KOPT-K1 (cell line): Measurements from ENCODE around the gene RAB27A.

Source experiments
- H3K27ac ChIP-seq: fragments of 200-600 bp; sonication (generic); 2 replicates; pipeline ENCODE4 v1.5.1; 2016; ENCODE audit warnings: antibody characterized with exemption, mild to moderate bottlenecking, low read depth, low read length; ENCODE audit not compliant: poor library complexity, severe bottlenecking
- H3K36me3 ChIP-seq: fragments of 200-600 bp; sonication (generic); 2 replicates; pipeline ENCODE4 v1.5.1; 2017; ENCODE audit warnings: antibody characterized with exemption, mild to moderate bottlenecking, low read length, moderate library complexity; ENCODE audit not compliant: insufficient read depth
- H3K9me3 ChIP-seq: fragments of 200-600 bp; sonication (generic); 2 replicates; pipeline ENCODE4 v1.5.1; 2017; ENCODE audit warnings: antibody characterized with exemption, low read length, mild to moderate bottlenecking; ENCODE audit not compliant: insufficient read depth, poor library complexity, severe bottlenecking

RAB27A gene

GRCh38 chr15:55231455-55231854, 58.2 kb downstream of the RAB27A start:
- H3K36me3 ChIP-seq, result peaks cover 4% of the 10 kb centered on the region; the same call in 1 of the 2 replicates
- no peaks in the 10 kb centered on the region for H3K9me3 ChIP-seq
- H3K27ac ChIP-seq, result no peak overlapping the region

DNA sequence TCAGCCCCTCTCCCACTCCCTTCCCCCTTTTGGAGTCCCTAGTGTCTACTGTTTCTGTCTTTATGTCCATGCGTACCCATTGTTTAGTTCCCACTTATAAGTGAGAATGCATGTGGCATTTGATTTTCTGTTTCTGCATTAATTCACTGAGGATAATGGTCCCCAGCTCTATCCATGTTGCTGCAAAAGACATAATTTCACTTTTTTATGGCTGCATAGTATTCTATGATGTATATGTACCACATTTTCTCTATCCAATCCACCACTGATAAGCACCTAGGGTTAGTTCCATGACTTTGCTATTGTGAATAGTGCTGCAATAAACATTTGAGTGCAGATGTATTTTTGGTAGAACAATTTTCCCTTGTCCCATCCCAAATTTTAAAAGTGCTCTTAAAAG, 58.7 kb downstream of the RAB27A start:
- no peak overlapping the region for H3K27ac ChIP-seq

GRCh38 chr15:55230051-55230670, 59.5 kb downstream of the RAB27A start:
- Histone ChIP-seq H3K9me3 (no peaks in the 10 kb centered on the region), H3K36me3 (peaks cover 4% of the 10 kb centered on the region; the same call in 1 of the 2 replicates), H3K27ac (no peak overlapping the region)

More for the DNA sequence above, 58.7 kb downstream of the RAB27A start:
- no peaks in the 10 kb centered on the region for H3K9me3 ChIP-seq
- H3K36me3 ChIP-seq, result peaks cover 4% of the 10 kb centered on the region; the same call in 1 of the 2 replicates

DNA sequence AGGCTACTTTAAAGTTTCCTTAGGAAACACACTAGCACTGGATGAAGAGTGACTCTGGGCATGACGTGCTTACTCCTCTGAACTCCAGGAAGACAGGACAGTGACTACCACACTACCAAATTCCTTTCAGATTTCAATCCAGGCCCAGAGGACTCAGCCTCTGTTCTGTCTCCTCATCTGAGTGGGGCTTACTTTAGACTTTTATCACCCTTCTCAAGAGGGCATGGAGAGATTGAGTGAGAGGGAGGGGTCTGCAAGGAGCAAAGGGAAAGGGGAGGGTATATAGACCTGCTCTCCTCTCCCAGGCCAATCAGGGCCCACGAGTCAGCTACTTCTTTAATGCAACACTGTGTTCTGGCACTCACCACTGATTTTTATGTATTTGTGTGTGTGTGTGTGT, 63.5 kb downstream of the RAB27A start:
- H3K27ac ChIP-seq, result no peak overlapping the region
- no peaks in the 10 kb centered on the region for H3K9me3 ChIP-seq
- H3K36me3 ChIP-seq, result peaks cover 8% of the 10 kb centered on the region; the same call in 1 of the 2 replicates

GRCh38 chr15:55224892-55225291, 64.7 kb downstream of the RAB27A start:
- peaks cover 8% of the 10 kb centered on the region; the same call in 1 of the 2 replicates for H3K36me3 ChIP-seq
- H3K9me3 ChIP-seq, result no peaks in the 10 kb centered on the region
- H3K27ac ChIP-seq, result no peak overlapping the region

GRCh38 chr15:55222588-55222987, 67.0 kb downstream of the RAB27A start:
- Histone ChIP-seq H3K9me3 (no peaks in the 10 kb centered on the region), H3K27ac (no peak overlapping the region), H3K36me3 (0 out of 2 replicates have a peak, but pooled peaks cover 4% of the 10 kb centered on the region)

DNA sequence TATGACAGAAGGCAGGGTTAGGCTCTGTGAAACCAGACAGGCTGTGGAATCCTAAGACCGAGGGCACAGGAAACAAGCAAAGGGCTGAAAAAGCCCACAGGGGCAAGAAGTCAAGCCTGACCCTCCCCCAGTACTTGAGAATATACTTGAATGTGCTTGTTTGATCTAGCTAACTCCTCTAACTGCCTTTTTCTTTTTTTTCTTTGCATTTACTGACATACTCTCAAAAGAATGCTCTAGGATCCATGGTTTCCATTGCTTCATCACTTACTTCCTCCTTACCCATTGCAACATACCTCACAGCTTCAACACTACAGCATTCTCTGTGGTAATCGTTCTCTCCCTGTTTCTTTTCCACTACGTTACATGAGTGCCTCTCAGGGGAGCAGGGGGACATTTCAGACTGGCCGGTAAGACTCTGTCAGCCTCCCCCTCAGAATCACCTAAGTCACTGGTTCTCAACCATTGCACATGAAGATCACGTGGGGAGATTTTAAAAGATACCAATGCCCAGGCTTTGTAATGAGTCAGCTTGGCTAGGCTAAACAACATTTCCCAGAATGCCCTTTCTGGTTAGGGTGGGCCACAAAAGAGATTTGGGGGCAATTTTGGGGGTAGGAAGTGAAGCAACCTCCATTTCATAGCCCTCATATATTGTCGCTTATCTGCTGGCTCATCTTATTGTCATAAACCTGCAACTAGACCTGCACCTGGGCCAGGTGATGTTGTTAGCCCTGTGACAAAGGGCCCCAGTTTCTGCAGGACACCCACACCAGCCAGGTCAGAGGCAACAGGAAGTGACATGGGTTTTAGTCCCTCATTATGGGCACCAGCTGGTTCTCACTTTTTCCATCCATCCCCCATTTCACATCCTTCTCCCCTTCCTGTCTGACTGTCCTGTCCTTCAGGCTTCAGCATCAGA, 68.3 kb downstream of the RAB27A start:
- Histone ChIP-seq H3K9me3 (no peaks in the 10 kb centered on the region), H3K36me3 (0 out of 2 replicates have a peak, but pooled peaks cover 4% of the 10 kb centered on the region), H3K27ac (peak overlapping the region; percentile 26)

DNA sequence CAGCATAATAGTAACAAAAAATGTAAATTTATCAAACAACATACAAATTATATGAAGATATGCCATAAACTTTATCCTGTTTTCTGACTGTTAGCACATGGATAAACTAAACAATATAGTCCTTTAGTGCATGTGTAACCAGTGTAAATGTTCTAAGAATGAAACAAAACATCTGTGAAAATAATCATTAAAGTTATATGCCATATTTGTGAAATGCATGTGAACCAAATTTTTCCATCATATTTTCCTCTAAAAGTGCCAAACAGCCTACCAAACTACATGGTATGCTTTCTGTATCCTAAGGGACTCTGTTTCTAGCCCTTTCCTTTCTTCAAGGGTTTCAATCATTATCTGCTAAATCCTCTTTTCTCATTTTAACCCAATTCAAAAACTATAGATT, 69.0 kb downstream of the RAB27A start:
- Histone ChIP-seq H3K27ac (peak overlapping the region; percentile 26), H3K36me3 (0 out of 2 replicates have a peak, but pooled peaks cover 4% of the 10 kb centered on the region), H3K9me3 (no peaks in the 10 kb centered on the region)

DNA sequence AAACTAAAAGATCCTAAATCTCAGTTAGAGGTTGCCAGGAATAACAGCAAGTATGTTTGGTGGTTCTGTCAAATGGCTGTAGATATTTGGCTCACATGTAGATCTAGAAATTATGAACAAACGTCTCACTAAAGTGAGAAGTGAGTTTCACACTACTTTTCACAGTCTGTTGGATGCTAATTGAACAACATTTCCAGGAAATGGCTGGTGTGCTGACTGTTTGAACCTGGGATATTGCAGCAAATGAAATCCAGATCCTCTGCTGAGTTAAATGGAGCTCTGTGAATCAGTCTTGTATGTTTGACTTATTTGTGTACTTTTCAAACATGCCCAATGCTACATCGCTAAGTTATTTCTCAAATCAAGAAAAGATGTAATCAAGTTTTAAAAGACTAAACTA, 71.6 kb downstream of the RAB27A start:
- no peaks in the 10 kb centered on the region for H3K36me3 ChIP-seq
- H3K9me3 ChIP-seq, result no peaks in the 10 kb centered on the region
- H3K27ac ChIP-seq, result no peak overlapping the region

- H3K9me3 ChIP-seq, result peaks cover 6% of the 10 kb centered on the region
- no peak overlapping the region for H3K27ac ChIP-seq
- H3K36me3 ChIP-seq, result peaks cover 11% of the 10 kb centered on the region; the same call in 1 of the 2 replicates
Measured at GRCh38 chr15:55204464-55204863, 85.1 kb downstream of the RAB27A start.

GRCh38 chr15:55202206-55202605, 87.4 kb downstream of the RAB27A start:
- Histone ChIP-seq H3K36me3 (peaks cover 11% of the 10 kb centered on the region; the same call in 1 of the 2 replicates), H3K9me3 (peaks cover 17% of the 10 kb centered on the region), H3K27ac (no peak overlapping the region)

- H3K27ac ChIP-seq, result no peak overlapping the region
- H3K36me3 ChIP-seq, result peaks cover 16% of the 10 kb centered on the region; the same call in 1 of the 2 replicates
- peaks cover 17% of the 10 kb centered on the region for H3K9me3 ChIP-seq
Measured at GRCh38 chr15:55198706-55199105, 90.9 kb downstream of the RAB27A start.

- peaks cover 19% of the 10 kb centered on the region for H3K36me3 ChIP-seq
- H3K9me3 ChIP-seq, result peaks cover 17% of the 10 kb centered on the region
- peak overlapping the region; percentile 91 for H3K27ac ChIP-seq
Measured at GRCh38 chr15:55197719-55198118, 91.9 kb downstream of the RAB27A start.

GRCh38 chr15:55197362-55197705, 92.3 kb downstream of the RAB27A start:
- Histone ChIP-seq H3K36me3 (peaks cover 23% of the 10 kb centered on the region), H3K27ac (peak overlapping the region; percentile 91), H3K9me3 (peaks cover 17% of the 10 kb centered on the region)
